Germinal center (tissue), 1 donor: ENCODE measurements around the gene ENTPD3.
"Not testable (repeated sequence)": the region's sequence is repeated elsewhere in the genome, so short reads cannot be mapped to it uniquely, and the experiment has no call there.

Experiments
- DNase-seq: peaks from one replicate; pipeline ENCODE4 v3.0.0; 2012; ENCODE audit warnings: mixed read lengths, low spot score

Gene ENTPD3

DNA sequence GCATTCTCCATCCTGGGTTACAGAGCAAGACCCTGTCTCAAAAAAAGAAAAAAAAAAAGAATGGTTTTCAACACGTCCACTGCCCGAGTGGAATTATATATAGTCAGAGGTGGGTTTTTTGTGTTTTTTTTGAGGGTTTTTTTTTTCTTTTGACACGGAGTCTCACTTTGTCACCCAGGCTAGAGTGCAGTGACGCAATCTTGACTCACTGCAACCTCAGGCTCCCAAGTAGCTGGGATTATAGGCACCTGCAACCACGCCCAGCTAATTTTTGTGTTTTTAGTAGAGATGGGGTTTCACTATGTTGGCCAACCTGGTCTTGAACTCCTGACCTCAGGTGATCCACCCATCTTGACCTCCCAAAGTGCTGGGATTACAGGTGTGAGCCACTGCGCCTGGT lies 73.5 kb downstream of the ENTPD3 start:
- DNase-seq = not testable (repeated sequence)

DNA sequence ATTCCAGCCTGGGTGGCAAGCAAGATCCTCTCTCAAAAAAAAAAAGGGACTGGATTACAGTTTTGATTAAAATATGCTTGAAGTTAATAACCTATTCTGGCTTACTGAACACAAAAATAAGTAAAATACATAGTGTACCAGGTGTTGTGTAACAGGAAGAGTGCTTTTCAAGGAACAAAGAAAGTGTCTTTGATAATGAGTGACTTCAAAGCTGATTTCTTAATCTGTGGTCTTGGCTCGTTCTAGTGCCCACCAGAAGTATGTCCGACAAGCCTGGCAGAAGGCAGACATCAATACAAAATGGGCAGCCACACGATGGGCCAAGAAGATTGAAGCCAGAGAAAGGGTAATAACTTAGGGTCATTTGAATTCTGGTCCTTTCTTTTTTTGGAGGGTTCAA lies 74.2 kb downstream of the ENTPD3 start:
- no peak for DNase-seq

DNA sequence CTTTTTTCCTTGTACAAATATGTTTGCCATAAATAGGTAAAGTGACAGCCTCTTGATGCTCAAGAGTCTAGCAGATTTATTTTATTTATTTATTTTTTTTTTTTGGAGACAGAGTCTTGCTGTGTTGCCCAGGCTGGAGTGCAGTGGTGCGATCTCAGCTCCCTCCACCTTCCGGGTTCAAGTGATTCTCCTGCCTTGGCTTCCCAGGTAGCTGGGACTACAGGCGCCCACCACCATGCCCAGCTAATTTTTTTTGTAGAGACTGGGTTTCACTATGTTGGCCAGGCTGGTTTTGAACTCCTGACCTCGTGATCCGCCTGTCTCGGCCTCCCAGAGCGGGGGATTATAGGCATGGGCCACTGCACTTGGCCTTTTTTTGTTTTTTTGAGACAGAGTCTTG lies 75.9 kb downstream of the ENTPD3 start:
- DNase-seq = not testable (repeated sequence)

DNA sequence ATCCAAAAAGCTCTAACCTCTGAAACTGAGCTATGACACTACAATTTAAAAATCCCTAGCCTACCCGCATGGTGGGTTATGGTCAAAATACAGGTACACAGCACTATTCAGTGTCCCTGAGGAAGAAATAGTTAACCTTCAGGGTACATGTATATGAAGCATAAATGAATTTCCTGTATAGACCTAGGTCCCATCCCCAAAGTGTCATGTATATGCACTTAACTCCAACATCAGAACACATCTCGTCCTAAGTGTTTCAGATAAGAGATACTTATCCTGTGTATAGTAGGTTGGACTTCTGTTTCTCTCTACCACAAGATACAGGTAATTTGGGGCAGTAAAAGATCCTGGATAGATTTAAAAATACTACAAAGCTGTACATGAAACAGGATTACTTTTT lies 76.6 kb downstream of the ENTPD3 start:
- no peak for DNase-seq

DNA sequence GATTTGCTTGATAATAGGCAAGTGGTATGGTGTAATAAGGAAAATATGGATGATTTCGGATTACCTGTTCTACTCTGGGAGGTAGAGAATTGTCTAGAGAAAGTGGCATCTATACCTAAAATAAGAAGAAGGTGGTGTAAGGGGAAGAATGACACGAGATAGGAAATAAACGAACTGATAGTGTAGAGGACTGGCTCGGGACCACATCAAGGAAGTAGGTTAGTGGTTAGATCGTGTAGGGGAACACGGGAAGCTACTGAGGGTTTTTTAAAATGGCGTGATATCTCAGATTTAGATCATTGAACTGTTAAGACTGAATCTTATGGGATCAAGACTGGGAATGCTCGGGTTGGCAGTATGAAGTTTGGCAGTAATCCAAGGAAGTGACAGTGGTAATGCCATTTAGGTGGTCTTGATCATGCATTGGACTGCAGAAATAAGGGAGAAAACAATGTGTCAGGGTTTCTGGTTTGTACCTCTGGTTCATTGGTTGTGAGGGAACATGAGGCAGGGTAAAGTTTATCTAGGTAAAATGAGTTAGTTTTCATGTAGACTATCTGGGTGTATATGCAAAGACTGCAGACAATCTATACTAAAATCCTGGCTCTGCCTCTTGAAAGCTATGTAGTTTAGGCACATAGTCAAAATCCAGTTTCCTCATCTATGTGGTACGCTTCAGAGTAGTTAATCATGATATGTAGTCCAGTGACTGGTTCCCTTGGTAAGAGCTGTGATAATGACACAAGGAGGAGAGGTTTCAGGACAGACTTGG lies 77.5 kb downstream of the ENTPD3 start:
- no peak for DNase-seq

DNA sequence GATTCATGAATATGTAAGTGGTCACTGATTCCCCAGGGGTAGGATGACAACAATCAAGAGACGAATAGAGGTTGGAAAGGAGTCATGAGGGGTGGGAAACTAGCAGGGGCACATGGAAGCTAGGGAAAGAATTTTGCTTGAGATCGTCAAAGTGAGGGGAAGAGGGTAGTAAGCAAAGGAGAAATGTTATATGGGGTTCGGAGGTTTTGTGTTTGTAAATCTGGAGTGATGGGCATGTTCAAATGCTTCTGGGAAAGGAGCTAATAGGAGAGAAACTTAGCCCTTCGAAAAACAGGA lies 78.1 kb downstream of the ENTPD3 start:
- no peak for DNase-seq

DNA sequence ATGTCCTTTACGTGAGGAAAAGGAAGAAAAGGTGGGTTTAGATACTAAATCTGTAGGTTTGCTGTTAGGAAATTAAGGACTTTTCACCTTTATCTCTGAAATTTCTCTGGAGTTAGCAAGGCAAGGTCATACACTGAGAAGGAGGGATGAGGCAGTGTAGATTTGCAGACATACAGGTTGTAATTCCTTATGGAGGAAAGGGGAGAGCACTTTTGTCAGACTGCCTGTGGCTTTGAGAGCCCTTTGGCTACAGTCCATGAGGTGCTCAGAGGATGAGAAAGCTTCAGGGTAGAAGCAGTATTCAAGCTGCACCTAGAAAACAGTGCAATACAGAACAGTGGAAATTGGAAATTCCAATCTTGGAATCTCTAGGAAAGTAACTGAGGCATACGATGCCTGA lies 78.5 kb downstream of the ENTPD3 start:
- DNase-seq = no peak

DNA sequence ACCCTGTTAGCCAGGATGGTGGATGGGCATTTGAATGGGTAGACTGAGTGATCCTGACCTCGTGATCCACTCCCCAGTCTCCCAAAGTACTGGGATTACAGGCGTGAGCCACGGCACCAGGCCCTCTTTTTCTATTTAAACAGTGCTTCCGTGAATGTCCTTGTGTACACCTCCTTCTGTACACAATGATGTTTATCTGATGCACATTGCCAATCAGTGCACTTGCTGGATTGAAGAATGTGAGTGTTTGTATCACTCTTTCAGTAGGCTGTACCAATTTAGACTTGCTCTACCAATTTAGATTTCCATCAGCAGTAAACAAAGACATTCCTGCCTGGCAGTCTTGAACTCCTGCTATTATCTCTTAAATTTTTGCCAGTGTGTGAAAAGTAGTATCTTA lies 81.0 kb downstream of the ENTPD3 start:
- DNase-seq = no peak

DNA sequence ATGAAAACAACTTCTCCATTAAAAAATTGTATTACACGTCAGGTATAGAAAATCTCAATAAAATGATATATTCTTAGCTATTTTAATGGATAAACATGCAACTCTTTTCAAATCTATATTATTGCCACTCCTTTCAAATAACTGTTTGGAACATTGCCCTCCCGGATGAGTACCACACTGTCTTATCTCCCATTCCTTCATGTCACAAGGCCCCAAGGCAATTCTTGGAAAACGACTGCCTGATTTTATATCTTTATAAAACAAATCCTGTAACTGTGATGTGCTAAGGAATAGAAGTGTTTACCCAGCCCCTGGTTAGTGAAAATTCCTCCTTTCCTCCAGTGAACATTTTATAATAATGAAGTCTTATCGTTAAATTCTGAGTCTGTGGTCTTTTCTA lies 83.7 kb downstream of the ENTPD3 start:
- DNase-seq = no peak

DNA sequence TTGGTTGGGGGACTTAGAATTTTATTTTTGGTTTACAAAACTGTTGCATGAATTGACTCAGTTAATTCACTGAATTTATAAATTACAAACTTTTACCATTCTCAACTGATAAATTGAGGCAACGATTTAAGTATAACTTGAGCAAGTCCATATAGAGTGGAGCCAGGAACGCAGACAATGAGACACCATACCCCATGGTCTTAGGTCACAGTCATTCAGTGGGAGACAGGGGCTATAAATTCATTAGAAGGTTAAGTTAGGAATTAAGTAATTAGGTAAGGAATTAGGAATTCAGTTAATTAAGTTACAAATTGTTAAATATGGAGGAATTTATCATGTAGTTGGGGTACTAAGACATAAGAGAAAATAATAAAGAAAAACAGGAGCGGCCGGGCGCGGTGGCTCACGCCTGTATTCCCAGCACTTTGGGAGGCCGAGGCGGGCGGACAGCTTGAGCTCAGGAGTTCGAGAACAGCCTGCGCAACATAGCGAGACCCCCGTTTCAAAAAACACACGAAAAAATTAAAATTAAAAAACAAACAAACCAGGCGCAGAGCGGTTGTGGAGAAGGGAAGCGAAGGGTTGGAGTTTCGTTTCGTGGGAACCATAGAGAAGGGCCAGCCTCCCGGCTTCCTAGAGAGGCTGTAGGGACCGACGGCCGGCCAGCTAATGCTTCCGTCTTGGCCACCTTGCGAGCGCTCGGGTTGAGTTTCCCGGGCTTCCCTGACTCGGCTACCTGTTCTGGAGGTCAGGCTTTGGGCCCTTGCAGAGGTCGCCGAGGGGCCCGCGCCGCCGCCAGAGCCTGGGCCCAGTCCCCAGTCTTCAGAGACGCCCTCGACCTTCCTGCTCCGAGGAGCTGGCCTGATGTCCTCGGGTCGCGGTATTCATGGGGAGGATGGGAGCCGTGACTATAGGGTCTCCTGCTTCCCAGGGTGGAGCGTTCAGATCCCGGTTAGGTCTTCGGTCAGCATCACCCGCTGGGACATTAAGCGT lies 89.8 kb downstream of the ENTPD3 start, which contains the start of gene ZNF619:
ZNF619 (plus strand) TSS at position 645 of the 993 bp plus-strand sequence. CDS start 858 bp downstream, outside the sequence.
- DNase-seq = peak; percentile 73

DNA sequence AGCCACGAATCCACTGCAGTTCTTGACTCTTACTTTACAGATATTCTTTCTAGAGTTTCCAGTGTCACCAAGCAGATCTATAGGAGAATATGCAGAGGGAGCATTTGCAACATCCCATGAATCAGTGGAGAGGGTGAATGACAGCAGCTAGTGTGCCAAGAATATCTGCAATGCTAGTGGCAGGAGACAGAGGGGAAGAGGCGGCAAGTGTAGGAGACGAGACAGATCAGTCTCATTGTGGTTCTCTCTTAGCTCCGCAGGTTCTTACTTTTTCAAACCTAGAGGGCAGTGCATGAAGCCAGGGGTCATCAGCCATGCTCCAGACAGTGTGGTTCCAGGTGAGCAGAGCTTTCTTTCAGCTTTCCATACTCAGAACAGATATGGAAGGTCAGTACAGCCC lies 90.7 kb downstream of the ENTPD3 start:
- DNase-seq = no peak
